Smooth muscle cell (in vitro differentiated cells): ENCODE measurements around the gene CEP350. TPM values are rescaled to one million over a fixed set of nuclear protein-coding genes. Genes with fewer than 3 reads are reported as not detected.

Experiments
- DNase-seq: peaks from one replicate; lab custom pipeline; 2025; ENCODE audit not compliant: unreplicated experiment; lab: John Stamatoyannopoulos, UW
- H2AFZ ChIP-seq: fragments of 200-600 bp; sonication (generic); 2 replicates; pipeline ENCODE4 v1.6.0; 2016; ENCODE audit warnings: antibody characterized with exemption, low read depth, mild to moderate bottlenecking
- H3F3A ChIP-seq: fragments of 200-600 bp; sonication (generic); 2 replicates; pipeline ENCODE4 v1.6.0; 2017; ENCODE audit warnings: antibody characterized with exemption, low read depth
- H3K27ac ChIP-seq: fragments of 200-600 bp; sonication (generic); 2 replicates; pipeline ENCODE4 v1.5.1; 2016; ENCODE audit warnings: low read depth, mild to moderate bottlenecking
- H3K27me3 ChIP-seq: fragments of 200-600 bp; sonication (generic); 2 replicates; pipeline ENCODE4 v1.6.1; 2016; ENCODE audit warnings: low read depth, mild to moderate bottlenecking
- H3K36me3 ChIP-seq: fragments of 200-600 bp; sonication (generic); 2 replicates; pipeline ENCODE4 v1.5.1; 2016; ENCODE audit warnings: low read depth
- H3K4me1 ChIP-seq: fragments of 200-600 bp; sonication (generic); 2 replicates; pipeline ENCODE4 v1.5.1; 2016; ENCODE audit warnings: low read depth
- H3K4me2 ChIP-seq: fragments of 200-600 bp; sonication (generic); 2 replicates; pipeline ENCODE4 v1.6.0; 2016; ENCODE audit warnings: mild to moderate bottlenecking
- H3K4me3 ChIP-seq: fragments of 200-600 bp; sonication (generic); 2 replicates; pipeline ENCODE4 v1.5.1; 2016; ENCODE audit warnings: mild to moderate bottlenecking
- H3K79me2 ChIP-seq: fragments of 200-600 bp; sonication (generic); 2 replicates; pipeline ENCODE4 v1.6.0; 2016; ENCODE audit warnings: low read depth, mild to moderate bottlenecking
- H3K9ac ChIP-seq: fragments of 200-600 bp; sonication (generic); 2 replicates; pipeline ENCODE4 v1.6.0; 2016; ENCODE audit warnings: low read depth
- H3K9me3 ChIP-seq: fragments of 200-600 bp; sonication (generic); replicated peaks from 2 replicates; pipeline ENCODE4 v1.5.1; 2016; ENCODE audit warnings: low read depth
- H4K20me1 ChIP-seq: fragments of 200-600 bp; sonication (generic); 2 replicates; pipeline ENCODE4 v1.6.0; 2016; ENCODE audit warnings: low read depth
- CTCF ChIP-seq: fragments of 200-600 bp; sonication (generic); IDR thresholded peaks from 2 replicates; pipeline ENCODE4 v1.5.1; 2017; ENCODE audit warnings: borderline replicate concordance, mild to moderate bottlenecking, antibody characterized with exemption; ENCODE audit not compliant: insufficient read depth, poor library complexity, severe bottlenecking
- WGBS: methylation state at CpG from one replicate; pipeline ENCODE4 v1.1.7; 2016; ENCODE audit warnings: low lambda C conversion rate; 5-methylcytosine and 5-hydroxymethylcytosine counted together
- polyA plus RNA-seq: library from polyadenylated mRNA; unstranded; fragments of >200 nt; fragmentation: Nextera tagmentation; extraction: Ambion mirVana; gene quantifications from 2 replicates; pipeline ENCODE4 v1.2.1, GENCODE V29; 2016
- total RNA-seq: library from RNA; depleted of rRNA; stranded (reverse); fragments of >200 nt; gene quantifications from 2 replicates; pipeline ENCODE4 v1.2.3, GENCODE V29; 2014

Gene CEP350
- total and polyA plus RNA-seq, 2 experiments from 2014 or later: 17.0 to 35.9 TPM

- no peak overlapping the region for H3K4me2 ChIP-seq
- H3K9ac ChIP-seq: no peak overlapping the region
- no peak overlapping the region for H3K4me3 ChIP-seq
- no peaks in the 10 kb centered on the region for H3K79me2 ChIP-seq
- no peaks in the 10 kb centered on the region for H3K4me1 ChIP-seq
- no peak for DNase-seq
- H4K20me1 ChIP-seq: no peaks in the 10 kb centered on the region
- H3K36me3 ChIP-seq: peaks cover 27% of the 10 kb centered on the region
- H3K9me3 ChIP-seq: no peaks in the 10 kb centered on the region
- H3K27ac ChIP-seq: no peak overlapping the region
- no peaks in the 10 kb centered on the region for H3K27me3 ChIP-seq
- no peak for TF ChIP-seq CTCF
- H2AFZ ChIP-seq: no peak overlapping the region
- 89% methylated on average over 10 of the region's 10 CpGs for WGBS
- no peaks in the 10 kb centered on the region for H3F3A ChIP-seq
These were observed 99.3 kb downstream of the CEP350 start for GRCh38 chr1:180053594-180054567.

GRCh38 chr1:180057883-180058396 lies 103.3 kb downstream of the CEP350 start:
- Histone ChIP-seq H3K9ac (no peak overlapping the region), H3K4me2 (no peak overlapping the region), H3K9me3 (no peaks in the 10 kb centered on the region), H3K4me3 (no peak overlapping the region), H3K27ac (no peak overlapping the region), H4K20me1 (no peaks in the 10 kb centered on the region), H3K79me2 (no peaks in the 10 kb centered on the region), H3K4me1 (no peaks in the 10 kb centered on the region), H2AFZ (no peak overlapping the region), H3K36me3 (peaks cover 15% of the 10 kb centered on the region), H3K27me3 (no peaks in the 10 kb centered on the region), H3F3A (no peaks in the 10 kb centered on the region)
- DNase-seq: no peak
- no peak for TF ChIP-seq CTCF

- DNase-seq: no peak
- H3K4me3 ChIP-seq: no peak overlapping the region
- no peaks in the 10 kb centered on the region for H4K20me1 ChIP-seq
- 100% methylated on average over 1 of the region's 1 CpG for WGBS
- H3F3A ChIP-seq: no peaks in the 10 kb centered on the region
- no peaks in the 10 kb centered on the region for H3K27me3 ChIP-seq
- no peak overlapping the region for H3K4me2 ChIP-seq
- no peak for TF ChIP-seq CTCF
- H3K9me3 ChIP-seq: no peaks in the 10 kb centered on the region
- H3K4me1 ChIP-seq: no peaks in the 10 kb centered on the region
- no peak overlapping the region for H3K27ac ChIP-seq
- H3K36me3 ChIP-seq: peaks cover 29% of the 10 kb centered on the region
- no peak overlapping the region for H2AFZ ChIP-seq
- H3K9ac ChIP-seq: no peak overlapping the region
- H3K79me2 ChIP-seq: no peaks in the 10 kb centered on the region
These were observed 106.4 kb downstream of the CEP350 start for GRCh38 chr1:180061019-180061418.
